ENCODE measurements around the gene POLN. TPM values are rescaled to one million over a fixed set of nuclear protein-coding genes. Genes with fewer than 3 reads are reported as not detected.
A peak's percentile ranks its signal among the peaks of the same experiment; 100 is the strongest.

The POLN gene
- total RNA-seq, 4 donors from 2014 or later, result 0.91 to 8.0 (median 1.2) TPM

- Histone ChIP-seq H3K4me3 (no peak overlapping the region), H3K4me1 (peaks cover 7% of the 10 kb centered on the region), H3K36me3 (no peaks in the 10 kb centered on the region), H3K27me3 (peaks cover 75% of the 10 kb centered on the region), H3K9me3 (no peaks in the 10 kb centered on the region), H3K27ac (no peak overlapping the region)
- TF ChIP-seq POLR2A (IDR thresholded peaks at IDR 0.05), result no peak
- TF ChIP-seq EP300 (IDR thresholded peaks at IDR 0.05), result no peak
- TF ChIP-seq POLR2AphosphoS5 (IDR thresholded peaks at IDR 0.05), result no peak
- DNase-seq (ENCODE audit: low spot score in 2 of 2), result no peak
- WGBS, result 60% methylated on average over 6 of the region's 6 CpGs
Observed at GRCh38 chr4:2054217-2054616, 187.7 kb downstream of the POLN start.

DNA sequence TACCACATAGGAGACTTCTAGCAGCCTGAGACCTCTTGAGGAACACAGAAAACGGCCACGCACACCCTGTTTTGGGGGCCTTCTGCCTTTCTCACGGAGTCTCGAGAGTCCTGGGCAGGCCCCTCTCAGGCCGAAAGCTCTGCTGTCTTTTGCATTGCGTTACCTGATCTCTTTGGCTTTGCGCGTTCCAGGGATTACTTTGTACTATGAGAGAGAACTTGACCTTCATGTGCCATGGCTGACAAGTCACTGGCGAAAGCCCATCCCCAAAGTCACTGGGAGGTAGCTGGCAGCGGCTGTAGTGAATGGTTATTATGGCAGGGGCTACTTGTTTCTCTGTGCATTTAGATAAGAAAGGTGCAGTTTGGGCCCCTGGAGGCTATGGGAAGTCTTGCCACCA, 190.8 kb downstream of the POLN start:
- H3K27me3 ChIP-seq, result peaks cover 72% of the 10 kb centered on the region

DNA sequence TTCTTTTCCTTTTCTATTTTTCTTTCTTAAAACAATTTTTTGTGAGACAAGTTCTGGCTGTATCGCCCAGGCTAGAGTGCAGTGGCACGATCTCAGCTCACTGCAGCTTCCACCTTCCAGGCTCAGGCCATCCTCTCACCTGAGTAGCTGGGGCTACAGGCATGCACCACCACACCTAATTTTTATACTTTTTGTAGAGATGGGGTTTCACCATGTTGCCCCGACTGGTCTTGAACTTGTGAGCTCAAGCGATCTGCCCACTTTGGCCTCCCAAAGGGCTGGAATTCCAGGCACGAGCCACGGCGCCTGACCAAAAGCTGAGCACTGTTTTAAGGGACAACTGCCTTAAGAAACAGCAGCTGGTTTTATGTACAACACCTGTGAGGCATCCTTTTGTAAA, 192.1 kb downstream of the POLN start:
- Histone ChIP-seq H3K27me3 (peaks cover 66% of the 10 kb centered on the region), H3K36me3 (no peaks in the 10 kb centered on the region), H3K4me1 (peaks cover 7% of the 10 kb centered on the region), H3K27ac (no peak overlapping the region), H3K9me3 (no peaks in the 10 kb centered on the region), H3K4me3 (no peak overlapping the region)
- WGBS, result 75% methylated on average over 7 of the region's 7 CpGs
- no peak for TF ChIP-seq POLR2AphosphoS5 (IDR thresholded peaks at IDR 0.05)
- TF ChIP-seq POLR2A (IDR thresholded peaks at IDR 0.05), result no peak
- TF ChIP-seq, protein P1, sequence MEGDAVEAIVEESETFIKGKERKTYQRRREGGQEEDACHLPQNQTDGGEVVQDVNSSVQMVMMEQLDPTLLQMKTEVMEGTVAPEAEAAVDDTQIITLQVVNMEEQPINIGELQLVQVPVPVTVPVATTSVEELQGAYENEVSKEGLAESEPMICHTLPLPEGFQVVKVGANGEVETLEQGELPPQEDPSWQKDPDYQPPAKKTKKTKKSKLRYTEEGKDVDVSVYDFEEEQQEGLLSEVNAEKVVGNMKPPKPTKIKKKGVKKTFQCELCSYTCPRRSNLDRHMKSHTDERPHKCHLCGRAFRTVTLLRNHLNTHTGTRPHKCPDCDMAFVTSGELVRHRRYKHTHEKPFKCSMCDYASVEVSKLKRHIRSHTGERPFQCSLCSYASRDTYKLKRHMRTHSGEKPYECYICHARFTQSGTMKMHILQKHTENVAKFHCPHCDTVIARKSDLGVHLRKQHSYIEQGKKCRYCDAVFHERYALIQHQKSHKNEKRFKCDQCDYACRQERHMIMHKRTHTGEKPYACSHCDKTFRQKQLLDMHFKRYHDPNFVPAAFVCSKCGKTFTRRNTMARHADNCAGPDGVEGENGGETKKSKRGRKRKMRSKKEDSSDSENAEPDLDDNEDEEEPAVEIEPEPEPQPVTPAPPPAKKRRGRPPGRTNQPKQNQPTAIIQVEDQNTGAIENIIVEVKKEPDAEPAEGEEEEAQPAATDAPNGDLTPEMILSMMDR (IDR thresholded peaks at IDR 0.05), result no peak
- TF ChIP-seq EP300 (IDR thresholded peaks at IDR 0.05), result no peak
- peak in 1 of 2 donors; percentile 41 for DNase-seq (ENCODE audit: low spot score in 2 of 2)

More for the DNA sequence above, 190.8 kb downstream of the POLN start:
- DNase-seq (ENCODE audit: low spot score in 2 of 2), result peak in 1 of 2 donors; percentile 53
- H3K27ac ChIP-seq, result no peak overlapping the region
- H3K4me1 ChIP-seq, result peaks cover 7% of the 10 kb centered on the region
- H3K4me3 ChIP-seq, result no peak overlapping the region
- TF ChIP-seq, protein P1 (IDR thresholded peaks at IDR 0.05), result no peak
- TF ChIP-seq POLR2A (IDR thresholded peaks at IDR 0.05), result no peak
- no peak for TF ChIP-seq POLR2AphosphoS5 (IDR thresholded peaks at IDR 0.05)
- TF ChIP-seq EP300 (IDR thresholded peaks at IDR 0.05), result no peak
- H3K9me3 ChIP-seq, result no peaks in the 10 kb centered on the region
- no peaks in the 10 kb centered on the region for H3K36me3 ChIP-seq
- WGBS, result 73% methylated on average over 9 of the region's 10 CpGs

DNA sequence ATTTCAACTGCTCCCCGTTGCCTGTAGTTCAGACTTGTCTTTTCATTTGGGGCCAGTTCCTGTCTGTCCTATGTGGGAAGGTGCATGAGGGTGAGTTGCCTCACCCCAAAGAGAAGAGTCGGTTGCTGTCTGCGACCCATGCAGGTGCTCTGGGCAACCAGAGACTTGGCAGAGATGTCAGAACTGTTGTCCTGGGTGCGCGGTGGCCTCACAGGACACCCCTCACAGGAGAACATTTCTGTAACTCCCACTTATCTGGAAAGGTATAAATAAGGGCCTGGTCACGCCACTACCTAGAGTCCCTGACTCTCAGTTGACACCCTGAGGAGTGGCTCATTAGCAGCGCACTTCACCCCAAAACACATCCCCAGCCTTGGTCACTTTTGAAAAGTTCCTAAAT, 192.5 kb downstream of the POLN start:
- no peaks in the 10 kb centered on the region for H3K9me3 ChIP-seq
- H3K27ac ChIP-seq, result no peak overlapping the region
- 86% methylated on average over 7 of the region's 7 CpGs for WGBS
- peaks cover 7% of the 10 kb centered on the region for H3K4me1 ChIP-seq
- no peak overlapping the region for H3K4me3 ChIP-seq
- peak in 1 of 2 donors; percentile 26 for DNase-seq (ENCODE audit: low spot score in 2 of 2)
- H3K27me3 ChIP-seq, result peaks cover 66% of the 10 kb centered on the region
- TF ChIP-seq POLR2A (IDR thresholded peaks at IDR 0.05), result no peak
- no peak for TF ChIP-seq POLR2AphosphoS5 (IDR thresholded peaks at IDR 0.05)
- no peak for TF ChIP-seq EP300 (IDR thresholded peaks at IDR 0.05)
- TF ChIP-seq, protein P1 (IDR thresholded peaks at IDR 0.05), result no peak
- H3K36me3 ChIP-seq, result no peaks in the 10 kb centered on the region

DNA sequence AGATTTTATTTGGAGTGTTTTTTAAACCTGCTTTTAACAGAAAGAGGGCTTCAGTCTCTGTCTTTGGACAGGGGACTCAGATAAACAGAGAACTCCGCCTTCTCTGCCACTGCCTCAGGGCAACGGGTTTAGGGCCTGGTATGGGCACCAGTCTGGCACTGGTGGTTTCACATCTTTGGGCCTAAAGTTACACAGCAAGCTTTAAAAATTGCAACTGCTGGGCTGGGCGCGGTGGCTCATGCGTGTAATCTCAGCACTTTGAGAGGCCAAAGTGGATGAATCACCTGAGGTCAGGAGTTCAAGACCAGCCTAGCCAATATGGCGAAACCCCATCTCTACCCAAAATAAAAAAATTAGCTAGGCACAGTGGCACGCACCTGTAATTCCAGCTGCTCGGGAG, 193.1 kb downstream of the POLN start:
- DNase-seq (ENCODE audit: low spot score in 2 of 2), result peak in 1 of 2 donors; percentile 26
- Histone ChIP-seq H3K27ac (no peak overlapping the region), H3K9me3 (no peaks in the 10 kb centered on the region), H3K36me3 (no peaks in the 10 kb centered on the region), H3K4me3 (no peak overlapping the region), H3K4me1 (peaks cover 7% of the 10 kb centered on the region), H3K27me3 (peaks cover 64% of the 10 kb centered on the region)
- WGBS, result 91% methylated on average over 8 of the region's 8 CpGs
- TF ChIP-seq POLR2A (IDR thresholded peaks at IDR 0.05), result no peak
- TF ChIP-seq, protein P1 (IDR thresholded peaks at IDR 0.05), result no peak
- TF ChIP-seq EP300 (IDR thresholded peaks at IDR 0.05), result no peak
- no peak for TF ChIP-seq POLR2AphosphoS5 (IDR thresholded peaks at IDR 0.05)
